Prostate gland (tissue), 2 donors: Measurements from ENCODE around the gene VTI1B.

Experiments used
- CTCF ChIP-seq, 4 experiments: fragments of 200-600 bp in 2 of 4; fragments of 450-650 bp in 2 of 4; sonication (generic) in 2 of 4; IDR thresholded peaks; 1 replicate in 3 of 4; 2 replicates in 1 of 4; pipeline ENCODE4 v1.5.1; 2016 to 2019; ENCODE audit warnings: antibody characterized with exemption in 4 of 4, mild to moderate bottlenecking in 2 of 4, moderate library complexity in 2 of 4
- POLR2A ChIP-seq: fragments of 450-650 bp; IDR thresholded peaks from one replicate; pipeline ENCODE4 v1.6.1; 2016; ENCODE audit warnings: antibody characterized with exemption, mild to moderate bottlenecking

DNA sequence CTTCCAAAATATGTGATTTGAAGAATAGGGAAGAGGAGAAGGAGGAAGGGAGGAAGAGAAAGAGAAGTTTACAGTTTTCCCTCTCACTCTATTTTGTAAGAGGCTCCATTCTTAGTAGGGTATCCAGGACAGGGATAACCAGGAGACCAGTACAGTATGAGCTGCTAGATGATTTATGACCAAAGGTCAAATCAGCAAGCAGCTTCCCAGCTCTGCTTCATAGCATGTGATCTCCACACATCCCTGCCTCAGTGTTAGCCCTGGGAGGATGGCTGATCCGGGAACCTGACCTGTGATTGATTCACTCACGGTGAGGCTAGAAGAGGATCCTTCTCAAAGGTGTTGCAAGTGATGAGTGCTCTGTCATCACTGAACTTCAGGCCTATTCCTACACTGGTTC lies 43.8 kb upstream of the VTI1B start:
- TF ChIP-seq CTCF (IDR thresholded peaks at IDR 0.05) = no peak
- no peak for TF ChIP-seq POLR2A
